GM19395 (cell line): Measurements from ENCODE around the gene SCFD2.
A peak's percentile ranks its signal among the peaks of the same experiment; 100 is the strongest.
"Not testable (repeated sequence)": the region's sequence is repeated elsewhere in the genome, so short reads cannot be mapped to it uniquely, and the experiment has no call there.

ENCODE experiments used
- ATAC-seq: cut with Tn5 transposase; IDR thresholded peaks from one replicate; pipeline ENCODE4 v1.9.1; 2021; ENCODE audit warnings: mild to moderate bottlenecking, moderate library complexity; ENCODE audit not compliant: unreplicated experiment

Gene SCFD2

GRCh38 chr4:53150631-53151488 lies 215.0 kb downstream of the SCFD2 start:
- ATAC-seq: no peak

DNA sequence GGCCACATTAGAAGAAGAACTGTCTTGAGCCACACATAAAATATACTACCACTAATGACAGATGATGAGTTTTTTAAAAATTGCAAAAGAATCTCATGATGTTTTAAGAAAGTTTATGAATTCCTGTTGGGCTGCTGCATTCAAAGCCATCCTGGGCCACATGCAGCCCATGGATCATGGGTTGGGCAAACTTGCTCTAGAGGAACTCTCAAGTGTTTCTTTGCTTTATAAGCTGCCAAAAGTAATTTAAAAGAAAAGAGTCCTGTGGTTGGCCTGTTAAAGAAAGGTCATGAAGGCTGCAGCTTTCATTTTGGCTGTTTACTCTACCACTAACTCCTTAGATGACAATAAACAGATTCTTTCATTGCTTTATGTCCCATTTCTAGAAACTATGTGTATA lies 218.2 kb downstream of the SCFD2 start:
- ATAC-seq: no peak

- ATAC-seq: no peak
Observed at GRCh38 chr4:53147197-53147596, 218.7 kb downstream of the SCFD2 start.

- ATAC-seq: no peak
Observed at GRCh38 chr4:53141308-53141707, 224.6 kb downstream of the SCFD2 start.

DNA sequence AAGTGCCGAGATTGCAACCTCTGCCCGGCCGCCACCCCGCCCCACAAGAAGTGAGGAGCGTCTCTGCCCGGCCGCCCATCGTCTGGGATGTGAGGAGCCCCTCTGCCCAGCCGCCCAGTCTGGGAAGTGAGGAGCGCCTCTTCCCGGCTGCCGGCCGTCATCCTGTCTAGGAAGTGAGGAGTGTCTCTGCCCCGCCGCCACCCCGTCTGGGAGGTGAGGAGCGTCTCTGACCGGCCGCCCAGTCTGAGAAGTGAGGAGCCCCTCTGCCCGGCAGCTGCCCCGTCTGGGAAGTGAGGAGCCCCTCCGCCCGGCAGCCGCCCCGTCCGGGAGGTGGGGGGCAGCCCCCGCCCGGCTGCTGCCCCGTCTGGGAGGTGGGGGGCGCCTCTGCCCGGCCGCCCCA lies 226.6 kb downstream of the SCFD2 start:
- not testable (repeated sequence) for ATAC-seq

DNA sequence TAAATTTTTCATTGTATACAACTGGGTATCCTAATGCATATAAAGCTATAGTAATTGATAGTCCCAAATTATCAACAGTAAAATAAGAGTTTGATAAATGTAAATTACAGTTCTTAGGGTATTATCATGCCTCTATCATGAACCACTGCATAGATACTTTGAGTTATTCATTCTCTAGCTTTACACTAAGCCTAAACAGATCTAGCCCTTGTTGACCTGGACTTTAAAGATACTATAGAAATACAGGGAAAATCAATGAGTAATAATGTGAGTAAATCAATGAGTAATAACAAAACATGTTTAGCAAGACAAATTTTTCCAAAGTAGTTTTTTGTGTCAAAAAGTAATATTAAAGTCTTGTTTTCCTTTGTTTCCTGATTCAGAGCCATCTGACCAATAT lies 228.4 kb downstream of the SCFD2 start:
- no peak for ATAC-seq

- no peak for ATAC-seq
Observed at GRCh38 chr4:53136954-53137353, 228.9 kb downstream of the SCFD2 start.

DNA sequence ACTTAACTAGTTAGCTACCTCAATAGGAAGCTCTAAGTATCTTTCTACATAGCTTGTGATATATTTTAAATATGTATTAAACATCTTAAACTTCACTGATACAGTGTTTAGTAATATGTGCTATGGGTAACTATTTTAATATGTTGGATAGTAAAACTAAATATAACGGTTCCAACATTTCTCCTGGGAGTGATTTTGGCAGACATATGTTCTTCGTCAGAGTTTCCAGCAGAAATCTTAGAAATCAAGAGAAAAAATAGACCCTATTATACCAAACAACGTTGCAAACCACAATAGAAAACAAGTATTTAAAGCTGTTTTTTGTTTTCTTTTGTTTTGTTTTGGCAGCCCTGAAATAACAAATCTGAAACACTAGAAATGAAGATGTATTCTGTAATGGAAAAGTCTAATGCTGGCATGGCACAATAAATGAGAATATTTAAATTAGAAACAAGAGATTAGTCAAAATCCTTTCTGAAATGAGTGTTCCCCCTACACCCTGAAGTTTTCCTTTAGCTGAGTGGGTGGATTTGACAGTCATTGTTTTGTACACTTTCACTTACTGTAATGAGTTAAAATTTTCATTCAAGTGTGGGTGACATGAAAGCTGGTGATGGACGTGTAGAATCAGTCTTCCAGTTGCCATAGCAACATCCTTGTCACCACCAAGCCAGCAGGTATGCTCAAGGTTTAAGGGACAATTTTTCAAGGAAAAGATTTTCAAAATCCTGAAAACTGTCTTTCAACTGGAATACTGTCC lies 233.5 kb downstream of the SCFD2 start:
- peak; percentile 62 for ATAC-seq

- no peak for ATAC-seq
Observed at GRCh38 chr4:53131562-53131925, 234.3 kb downstream of the SCFD2 start.

DNA sequence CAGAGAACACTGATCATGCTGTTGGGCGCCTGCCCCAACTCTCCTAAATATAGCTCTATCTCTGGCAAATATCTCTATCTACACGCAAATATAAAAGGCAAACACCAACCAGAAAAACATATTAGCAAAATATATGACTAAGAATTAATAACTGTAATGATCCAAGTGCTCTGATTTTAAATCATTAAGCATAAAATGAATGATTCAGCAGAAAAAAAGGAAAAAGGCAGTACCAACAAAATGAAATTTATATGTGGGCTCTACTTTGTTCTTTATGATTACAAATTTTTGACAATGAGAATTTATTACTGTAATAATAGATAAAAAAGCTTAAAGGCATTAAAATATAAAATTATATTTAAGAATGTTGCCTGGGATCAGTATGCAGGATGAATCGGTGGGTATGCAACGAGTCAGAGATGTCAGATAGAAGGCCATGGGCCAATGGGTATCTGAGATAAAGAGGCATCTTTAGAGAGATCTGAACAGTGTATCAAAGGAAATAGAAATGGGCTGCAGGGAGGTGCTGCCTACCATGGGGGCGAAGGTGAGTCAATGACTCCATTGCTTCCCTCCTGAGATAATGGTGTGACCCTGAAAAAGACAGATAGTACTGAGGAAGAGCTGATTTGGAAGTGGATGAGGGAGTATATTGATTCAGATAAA lies 234.8 kb downstream of the SCFD2 start:
- ATAC-seq: no peak

- ATAC-seq: no peak
Observed at GRCh38 chr4:53128706-53129357, 237.0 kb downstream of the SCFD2 start.

- no peak for ATAC-seq
Observed at GRCh38 chr4:53128231-53128630, 237.6 kb downstream of the SCFD2 start.

- no peak for ATAC-seq
Observed at GRCh38 chr4:53127365-53127764, 238.5 kb downstream of the SCFD2 start.

DNA sequence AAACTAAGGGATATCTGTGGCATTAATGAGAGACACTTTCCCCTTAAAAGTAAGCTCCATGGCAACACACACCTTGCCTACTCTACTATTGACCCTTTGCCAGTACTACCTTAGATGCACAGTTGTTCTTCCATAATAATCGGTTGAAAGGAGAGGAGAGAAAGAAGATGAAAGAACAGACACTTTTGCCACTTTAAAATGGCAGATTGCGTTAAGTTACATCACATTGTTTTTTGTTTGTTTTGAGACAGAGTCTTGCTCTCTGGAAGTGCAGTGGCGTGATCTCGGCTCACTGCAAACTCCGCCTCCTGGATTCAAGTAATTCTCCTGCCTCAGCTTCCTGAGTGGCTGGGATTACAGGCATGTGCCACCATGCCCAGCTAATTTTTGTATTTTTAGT lies 239.8 kb downstream of the SCFD2 start:
- no peak for ATAC-seq

- no peak for ATAC-seq
Observed at GRCh38 chr4:53123819-53124218, 242.0 kb downstream of the SCFD2 start.

- no peak for ATAC-seq
Observed at GRCh38 chr4:53123171-53123570, 242.7 kb downstream of the SCFD2 start.

DNA sequence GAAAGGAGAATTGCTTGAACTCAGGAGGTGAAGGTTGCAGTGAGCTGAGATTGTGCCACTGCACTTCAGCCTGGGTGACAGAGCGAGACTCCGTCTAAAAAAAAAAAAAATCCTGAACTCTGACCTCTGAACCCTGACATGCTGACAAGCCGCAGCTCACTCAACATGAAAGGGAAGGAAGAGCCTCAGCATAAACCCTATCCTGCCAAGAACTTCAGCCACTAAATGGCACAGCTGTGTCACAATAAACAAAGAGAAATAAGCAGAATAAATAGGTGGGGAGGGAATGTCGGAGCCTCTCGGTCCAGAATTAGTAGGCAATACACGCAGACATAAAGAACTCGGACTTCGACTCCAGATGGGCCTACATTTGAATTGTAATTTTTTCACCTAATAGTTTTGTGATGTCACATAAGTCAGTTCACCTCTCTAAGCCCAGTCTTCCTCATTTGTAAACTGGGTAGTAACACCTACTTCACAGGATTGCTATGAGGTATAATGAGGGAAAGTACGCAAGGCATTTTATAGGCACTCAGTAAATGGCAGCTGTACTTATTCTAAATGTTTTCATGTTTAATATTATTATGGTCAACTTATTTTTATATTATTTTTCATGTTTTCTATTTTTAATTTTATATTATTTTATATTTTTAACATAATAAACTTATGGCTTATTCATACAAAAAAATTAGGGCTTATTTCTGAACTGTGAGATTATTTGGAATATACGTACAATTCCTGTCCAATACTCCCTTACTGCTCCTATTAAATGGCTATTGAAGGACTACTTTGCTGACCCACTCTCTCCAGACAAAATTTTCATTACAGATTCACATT lies 243.4 kb downstream of the SCFD2 start:
- no peak for ATAC-seq

GRCh38 chr4:53121264-53121865 lies 244.5 kb downstream of the SCFD2 start:
- no peak for ATAC-seq

- ATAC-seq: no peak
Observed at GRCh38 chr4:53120778-53121177, 245.1 kb downstream of the SCFD2 start.

DNA sequence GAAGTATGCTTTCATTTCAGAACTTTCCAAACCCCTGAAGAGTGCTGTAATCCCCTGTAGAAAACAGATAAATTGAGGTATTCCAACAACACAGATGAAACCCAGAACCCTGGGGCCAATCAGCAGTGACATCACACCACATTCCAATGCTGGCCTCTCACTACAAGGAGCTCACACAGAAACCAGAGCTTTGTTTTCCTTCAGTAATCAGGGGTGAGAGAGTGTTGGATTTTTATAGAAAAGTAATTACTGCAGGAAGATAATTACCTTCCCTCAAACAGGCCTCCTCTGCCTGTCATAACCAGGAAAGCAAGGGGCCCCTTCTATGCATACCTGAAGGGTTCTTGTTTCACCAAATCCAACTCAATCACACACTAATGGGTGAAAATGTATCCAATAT lies 246.2 kb downstream of the SCFD2 start:
- no peak for ATAC-seq
